ENCODE measurements around the gene STOX1. TPM values are rescaled to one million over a fixed set of nuclear protein-coding genes. Genes with fewer than 3 reads are reported as not detected.

STOX1 gene
- total and polyA plus RNA-seq, 2 of the 8 experiments (the other 6 are each of a cell fraction or from before 2014, with no cell fraction given) = 0.92 to 2.6 TPM

DNA sequence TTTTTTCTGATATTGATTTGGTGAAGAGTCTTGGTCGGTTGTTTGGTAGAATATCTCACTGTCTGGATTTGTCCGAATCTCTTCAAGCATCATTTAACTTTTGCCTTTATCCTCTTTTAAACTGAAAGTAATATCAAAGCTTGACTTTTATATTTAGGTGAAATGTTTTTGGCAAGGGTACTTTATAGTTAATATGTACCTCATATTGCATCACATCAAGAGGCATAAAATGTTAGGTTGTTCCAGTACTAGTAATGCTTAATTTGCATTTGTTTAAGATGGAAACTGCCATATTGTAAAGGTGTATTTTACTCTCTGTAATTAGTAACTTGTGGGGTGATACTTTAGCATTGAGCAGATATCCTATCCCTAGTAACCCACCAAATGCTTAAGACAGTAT, 111.6 kb downstream of the STOX1 start (continued):
- TF ChIP-seq, protein P1, sequence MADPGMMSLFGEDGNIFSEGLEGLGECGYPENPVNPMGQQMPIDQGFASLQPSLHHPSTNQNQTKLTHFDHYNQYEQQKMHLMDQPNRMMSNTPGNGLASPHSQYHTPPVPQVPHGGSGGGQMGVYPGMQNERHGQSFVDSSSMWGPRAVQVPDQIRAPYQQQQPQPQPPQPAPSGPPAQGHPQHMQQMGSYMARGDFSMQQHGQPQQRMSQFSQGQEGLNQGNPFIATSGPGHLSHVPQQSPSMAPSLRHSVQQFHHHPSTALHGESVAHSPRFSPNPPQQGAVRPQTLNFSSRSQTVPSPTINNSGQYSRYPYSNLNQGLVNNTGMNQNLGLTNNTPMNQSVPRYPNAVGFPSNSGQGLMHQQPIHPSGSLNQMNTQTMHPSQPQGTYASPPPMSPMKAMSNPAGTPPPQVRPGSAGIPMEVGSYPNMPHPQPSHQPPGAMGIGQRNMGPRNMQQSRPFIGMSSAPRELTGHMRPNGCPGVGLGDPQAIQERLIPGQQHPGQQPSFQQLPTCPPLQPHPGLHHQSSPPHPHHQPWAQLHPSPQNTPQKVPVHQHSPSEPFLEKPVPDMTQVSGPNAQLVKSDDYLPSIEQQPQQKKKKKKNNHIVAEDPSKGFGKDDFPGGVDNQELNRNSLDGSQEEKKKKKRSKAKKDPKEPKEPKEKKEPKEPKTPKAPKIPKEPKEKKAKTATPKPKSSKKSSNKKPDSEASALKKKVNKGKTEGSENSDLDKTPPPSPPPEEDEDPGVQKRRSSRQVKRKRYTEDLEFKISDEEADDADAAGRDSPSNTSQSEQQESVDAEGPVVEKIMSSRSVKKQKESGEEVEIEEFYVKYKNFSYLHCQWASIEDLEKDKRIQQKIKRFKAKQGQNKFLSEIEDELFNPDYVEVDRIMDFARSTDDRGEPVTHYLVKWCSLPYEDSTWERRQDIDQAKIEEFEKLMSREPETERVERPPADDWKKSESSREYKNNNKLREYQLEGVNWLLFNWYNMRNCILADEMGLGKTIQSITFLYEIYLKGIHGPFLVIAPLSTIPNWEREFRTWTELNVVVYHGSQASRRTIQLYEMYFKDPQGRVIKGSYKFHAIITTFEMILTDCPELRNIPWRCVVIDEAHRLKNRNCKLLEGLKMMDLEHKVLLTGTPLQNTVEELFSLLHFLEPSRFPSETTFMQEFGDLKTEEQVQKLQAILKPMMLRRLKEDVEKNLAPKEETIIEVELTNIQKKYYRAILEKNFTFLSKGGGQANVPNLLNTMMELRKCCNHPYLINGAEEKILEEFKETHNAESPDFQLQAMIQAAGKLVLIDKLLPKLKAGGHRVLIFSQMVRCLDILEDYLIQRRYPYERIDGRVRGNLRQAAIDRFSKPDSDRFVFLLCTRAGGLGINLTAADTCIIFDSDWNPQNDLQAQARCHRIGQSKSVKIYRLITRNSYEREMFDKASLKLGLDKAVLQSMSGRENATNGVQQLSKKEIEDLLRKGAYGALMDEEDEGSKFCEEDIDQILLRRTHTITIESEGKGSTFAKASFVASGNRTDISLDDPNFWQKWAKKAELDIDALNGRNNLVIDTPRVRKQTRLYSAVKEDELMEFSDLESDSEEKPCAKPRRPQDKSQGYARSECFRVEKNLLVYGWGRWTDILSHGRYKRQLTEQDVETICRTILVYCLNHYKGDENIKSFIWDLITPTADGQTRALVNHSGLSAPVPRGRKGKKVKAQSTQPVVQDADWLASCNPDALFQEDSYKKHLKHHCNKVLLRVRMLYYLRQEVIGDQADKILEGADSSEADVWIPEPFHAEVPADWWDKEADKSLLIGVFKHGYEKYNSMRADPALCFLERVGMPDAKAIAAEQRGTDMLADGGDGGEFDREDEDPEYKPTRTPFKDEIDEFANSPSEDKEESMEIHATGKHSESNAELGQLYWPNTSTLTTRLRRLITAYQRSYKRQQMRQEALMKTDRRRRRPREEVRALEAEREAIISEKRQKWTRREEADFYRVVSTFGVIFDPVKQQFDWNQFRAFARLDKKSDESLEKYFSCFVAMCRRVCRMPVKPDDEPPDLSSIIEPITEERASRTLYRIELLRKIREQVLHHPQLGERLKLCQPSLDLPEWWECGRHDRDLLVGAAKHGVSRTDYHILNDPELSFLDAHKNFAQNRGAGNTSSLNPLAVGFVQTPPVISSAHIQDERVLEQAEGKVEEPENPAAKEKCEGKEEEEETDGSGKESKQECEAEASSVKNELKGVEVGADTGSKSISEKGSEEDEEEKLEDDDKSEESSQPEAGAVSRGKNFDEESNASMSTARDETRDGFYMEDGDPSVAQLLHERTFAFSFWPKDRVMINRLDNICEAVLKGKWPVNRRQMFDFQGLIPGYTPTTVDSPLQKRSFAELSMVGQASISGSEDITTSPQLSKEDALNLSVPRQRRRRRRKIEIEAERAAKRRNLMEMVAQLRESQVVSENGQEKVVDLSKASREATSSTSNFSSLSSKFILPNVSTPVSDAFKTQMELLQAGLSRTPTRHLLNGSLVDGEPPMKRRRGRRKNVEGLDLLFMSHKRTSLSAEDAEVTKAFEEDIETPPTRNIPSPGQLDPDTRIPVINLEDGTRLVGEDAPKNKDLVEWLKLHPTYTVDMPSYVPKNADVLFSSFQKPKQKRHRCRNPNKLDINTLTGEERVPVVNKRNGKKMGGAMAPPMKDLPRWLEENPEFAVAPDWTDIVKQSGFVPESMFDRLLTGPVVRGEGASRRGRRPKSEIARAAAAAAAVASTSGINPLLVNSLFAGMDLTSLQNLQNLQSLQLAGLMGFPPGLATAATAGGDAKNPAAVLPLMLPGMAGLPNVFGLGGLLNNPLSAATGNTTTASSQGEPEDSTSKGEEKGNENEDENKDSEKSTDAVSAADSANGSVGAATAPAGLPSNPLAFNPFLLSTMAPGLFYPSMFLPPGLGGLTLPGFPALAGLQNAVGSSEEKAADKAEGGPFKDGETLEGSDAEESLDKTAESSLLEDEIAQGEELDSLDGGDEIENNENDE (IDR thresholded peaks at IDR 0.05; ENCODE audit: insufficient replicate concordance, low read length) = no peak
- TF ChIP-seq BRCA1 (IDR thresholded peaks at IDR 0.05; ENCODE audit: low read depth, low read length) = no peak
- no peak for TF ChIP-seq CBX5 (IDR thresholded peaks at IDR 0.05; ENCODE audit: low read depth, low read length)

All from H1 (cell line).